Measurements from ENCODE around the gene NOL7.

- TF ChIP-seq RFX5 (IDR thresholded peaks at IDR 0.05; ENCODE audit: low read depth, low read length) (no peak), ASH2L (IDR thresholded peaks at IDR 0.05; ENCODE audit: insufficient read length, low read depth, low read length) (no peak), ESRRA (CRISPR knock-in tag; IDR thresholded peaks at IDR 0.05; ENCODE audit: low read depth) (no peak), TEF (CRISPR knock-in tag; IDR thresholded peaks at IDR 0.05) (no peak), ZNF563 (CRISPR knock-in tag; IDR thresholded peaks at IDR 0.05) (no peak), ZNF253 (CRISPR knock-in tag; IDR thresholded peaks at IDR 0.05; ENCODE audit: borderline replicate concordance) (no peak), KDM4B (CRISPR knock-in tag; IDR thresholded peaks at IDR 0.05) (no peak), MXI1 (IDR thresholded peaks at IDR 0.05; ENCODE audit: borderline replicate concordance, low read depth, low read length) (no peak; the same call in 2 of the 3 replicates), ZNF329 (CRISPR knock-in tag; IDR thresholded peaks at IDR 0.05; ENCODE audit: low read depth) (no peak), CEBPB (IDR thresholded peaks at IDR 0.05; ENCODE audit: borderline replicate concordance, low read depth, low read length) (no peak), MLLT10 (CRISPR knock-in tag; IDR thresholded peaks at IDR 0.05) (no peak)
These were observed 42.0 kb upstream of the NOL7 start for GRCh38 chr6:13572951-13573654.
